ENCODE data around the gene CCND1.

GRCh38 chr11:69605737-69606526, 35.0 kb upstream of the CCND1 start:
- TF ChIP-seq CTCF (IDR thresholded peaks at IDR 0.05 in 8 of 11, conservative IDR thresholded peaks at IDR 0.05 in 3 of 11) (no peak), POLR2AphosphoS5 (IDR thresholded peaks at IDR 0.05) (no peak), POLR2A (IDR thresholded peaks at IDR 0.05) (no peak)
